Measurements from ENCODE around the gene KIAA1958. TPM values are rescaled to one million over a fixed set of nuclear protein-coding genes. Genes with fewer than 3 reads are reported as not detected.
A peak's percentile ranks its signal among the peaks of the same experiment; 100 is the strongest.

The KIAA1958 gene
- polyA plus RNA-seq, 3 donors: 13.0 to 13.6 (median 13.1) TPM

- DNase-seq (ENCODE audit: low read depth in 3 of 3, low spot score in 2 of 3): no peak
Measured at GRCh38 chr9:112711050-112711689, 224.5 kb downstream of the KIAA1958 start.

GRCh38 chr9:112712678-112713077 lies 226.1 kb downstream of the KIAA1958 start:
- no peak for DNase-seq (ENCODE audit: low read depth in 3 of 3, low spot score in 2 of 3)

GRCh38 chr9:112717661-112718331 lies 231.2 kb downstream of the KIAA1958 start, which contains the start of gene INIP:
TSS of gene INIP (minus strand) at chr9:112718117. CDS start at chr9:112716485, 1,632 bp downstream.
- DNase-seq (ENCODE audit: low read depth in 3 of 3, low spot score in 2 of 3): peak; percentile 86 to 96 (median 91)

Other genes with a start within 250 kb of the KIAA1958 start
- 10 to 100 TPM; 84.3 to 94.1 (median 92.0) TPM for gene PTBP3, start 153.2 kb upstream of the KIAA1958 start, polyA plus RNA-seq (ENCODE audit: insufficient read length in 3 of 3)
- gene HSDL2, start 106.7 kb upstream of the KIAA1958 start, polyA plus RNA-seq (ENCODE audit: insufficient read length in 3 of 3): 100 to 1,000 TPM; 118 to 127 (median 121) TPM
- 10 to 100 TPM; 33.1 to 36.2 (median 36.1) TPM for gene INIP, start 231.3 kb downstream of the KIAA1958 start, polyA plus RNA-seq (ENCODE audit: insufficient read length in 3 of 3)